ENCODE measurements around the gene SORCS2.

The SORCS2 gene

GRCh38 chr4:7510538-7510937 lies 318.2 kb downstream of the SORCS2 start:
- TF ChIP-seq GLIS2 (tag by site-specific recombination; IDR thresholded peaks at IDR 0.05): no peak
- no peak for TF ChIP-seq ZNF654 (tag by site-specific recombination; IDR thresholded peaks at IDR 0.05; ENCODE audit: low read depth)
- TF ChIP-seq SCRT1 (tag by site-specific recombination; IDR thresholded peaks at IDR 0.05; ENCODE audit: borderline replicate concordance): no peak
- TF ChIP-seq ZFP41 (tag by site-specific recombination; IDR thresholded peaks at IDR 0.05; ENCODE audit: borderline replicate concordance): no peak
- TF ChIP-seq ZBTB26 (tag by site-specific recombination; optimal IDR thresholded peaks at IDR 0.05): no peak
- TF ChIP-seq SETDB1 (IDR thresholded peaks at IDR 0.05; ENCODE audit: insufficient read length, low read length): no peak
- no peak for TF ChIP-seq ZNF558 (tag by site-specific recombination; IDR thresholded peaks at IDR 0.05)
- TF ChIP-seq ZNF449 (tag by site-specific recombination; IDR thresholded peaks at IDR 0.05): no peak
- TF ChIP-seq ZBTB8A (tag by site-specific recombination; IDR thresholded peaks at IDR 0.05): no peak
- ChIA-PET CTCF (no interaction called here), POLR2A (no interaction called here)
- Histone ChIP-seq H3K36me3 (ENCODE audit: control insufficient read depth in 2 of 2, insufficient read depth in 1 of 2, low read length in 2 of 2) (no peaks in the 10 kb centered on the region), H3K4me1 (ENCODE audit: control insufficient read depth, insufficient read depth, low read length) (no peaks in the 10 kb centered on the region), H3K27ac (ENCODE audit: extremely low read depth, low read depth, low read length) (no peak overlapping the region), H3K9me3 (ENCODE audit: control insufficient read depth, insufficient read depth, low read depth, low read length) (no peaks in the 10 kb centered on the region), H3K4me3 (ENCODE audit: low read depth, low read length) (no peak overlapping the region)

- H3K4me1 ChIP-seq (ENCODE audit: control insufficient read depth, insufficient read depth, low read length): no peaks in the 10 kb centered on the region
- ChIA-PET POLR2A (no interaction called here), CTCF (no interaction called here)
- H3K9me3 ChIP-seq (ENCODE audit: control insufficient read depth, insufficient read depth, low read depth, low read length): no peaks in the 10 kb centered on the region
- H3K27ac ChIP-seq (ENCODE audit: extremely low read depth, low read depth, low read length): no peak overlapping the region
- H3K4me3 ChIP-seq (ENCODE audit: low read depth, low read length): no peak overlapping the region
- TF ChIP-seq ZNF473 (tag by site-specific recombination; IDR thresholded peaks at IDR 0.05): no peak
- TF ChIP-seq REPIN1 (tag by site-specific recombination; IDR thresholded peaks at IDR 0.05; ENCODE audit: low read depth): no peak
- TF ChIP-seq ZNF155 (tag by site-specific recombination; IDR thresholded peaks at IDR 0.05): no peak
- TF ChIP-seq ZNF26 (tag by site-specific recombination; IDR thresholded peaks at IDR 0.05): no peak
- no peaks in the 10 kb centered on the region for H3K36me3 ChIP-seq (ENCODE audit: control insufficient read depth in 2 of 2, insufficient read depth in 1 of 2, low read length in 2 of 2)
Observed at GRCh38 chr4:7511525-7511924, 319.2 kb downstream of the SORCS2 start.

- no peak overlapping the region for H3K4me3 ChIP-seq (ENCODE audit: low read depth, low read length)
- no peaks in the 10 kb centered on the region for H3K36me3 ChIP-seq (ENCODE audit: control insufficient read depth in 2 of 2, insufficient read depth in 1 of 2, low read length in 2 of 2)
- no peaks in the 10 kb centered on the region for H3K9me3 ChIP-seq (ENCODE audit: control insufficient read depth, insufficient read depth, low read depth, low read length)
- H3K4me1 ChIP-seq (ENCODE audit: control insufficient read depth, insufficient read depth, low read length): no peaks in the 10 kb centered on the region
- CTCF ChIA-PET: no interaction called here
- no peak overlapping the region for H3K27ac ChIP-seq (ENCODE audit: extremely low read depth, low read depth, low read length)
- POLR2A ChIA-PET: no interaction called here
- TF ChIP-seq ZNF223 (tag by site-specific recombination; IDR thresholded peaks at IDR 0.05) (no peak), AEBP2 (tag by site-specific recombination; IDR thresholded peaks at IDR 0.05; ENCODE audit: borderline replicate concordance) (no peak), YY1 (tag by site-specific recombination; IDR thresholded peaks at IDR 0.05) (no peak), ZNF416 (tag by site-specific recombination; IDR thresholded peaks at IDR 0.05) (no peak), ZBTB11 (tag by site-specific recombination; conservative IDR thresholded peaks at IDR 0.05; ENCODE audit: low read depth) (no peak), ZNF335 (tag by site-specific recombination; conservative IDR thresholded peaks at IDR 0.05) (no peak), ZNF645 (tag by site-specific recombination; IDR thresholded peaks at IDR 0.05) (no peak), ZNF626 (tag by site-specific recombination; IDR thresholded peaks at IDR 0.05) (no peak), KLF9 (tag by site-specific recombination; IDR thresholded peaks at IDR 0.05; ENCODE audit: low read depth) (no peak)
Observed at GRCh38 chr4:7512428-7512827, 320.1 kb downstream of the SORCS2 start.

All from HEK293 (cell line).